A549 treated with Hydrocortisone at 1 μM for 4 hours (cell line): ENCODE measurements around the gene TMSB4X. TPM values are rescaled to one million over a fixed set of nuclear protein-coding genes. Genes with fewer than 3 reads are reported as not detected.

ENCODE experiments used
- total RNA-seq: library from RNA; stranded (reverse); fragments of 200-300 nt; extraction: Qiagen RNA extraction; gene quantifications from 5 replicates; pipeline ENCODE4 v1.2.3, GENCODE V29; 2022

The TMSB4X gene
- 5,267 to 6,874 TPM (median 6,011 TPM) in 5 replicates for total RNA-seq

GRCh38 chrX:12974796-12975669 lies at the start of gene TMSB4X:
Gene TMSB4X (plus strand): TSS chrX:12975110.

Other genes with a start within 250 kb of the TMSB4X start
- gene PRPS2, start 183.7 kb upstream of the TMSB4X start, total RNA-seq: 33.2 to 44.0 TPM (median 40.7 TPM) in 5 replicates
- gene TLR7, start 108.0 kb upstream of the TMSB4X start, total RNA-seq: not detected in 5 replicates
- not detected in 5 replicates for gene TLR8, start 68.5 kb upstream of the TMSB4X start, total RNA-seq
- 0.03 to 0.23 TPM in 2 of 5 replicates, not detected in the others for gene FAM9C, start 69.5 kb downstream of the TMSB4X start, total RNA-seq